OCI-LY3 (cell line): ENCODE results near the gene CFAP20.

Experiments
- CTCF ChIP-seq: fragments of 200-600, 300-600 bp; sonication (generic); IDR thresholded peaks from 2 replicates; pipeline ENCODE4 v1.5.1; 2014; ENCODE audit warnings: antibody characterized with exemption, low read length, low read depth
- EZH2phosphoT487 ChIP-seq: fragments of 200-600 bp; shearing (Covaris generic); IDR thresholded peaks from 2 replicates; pipeline ENCODE4 v1.6.1; 2018; ENCODE audit warnings: antibody characterized with exemption, mixed run types, low read depth

DNA sequence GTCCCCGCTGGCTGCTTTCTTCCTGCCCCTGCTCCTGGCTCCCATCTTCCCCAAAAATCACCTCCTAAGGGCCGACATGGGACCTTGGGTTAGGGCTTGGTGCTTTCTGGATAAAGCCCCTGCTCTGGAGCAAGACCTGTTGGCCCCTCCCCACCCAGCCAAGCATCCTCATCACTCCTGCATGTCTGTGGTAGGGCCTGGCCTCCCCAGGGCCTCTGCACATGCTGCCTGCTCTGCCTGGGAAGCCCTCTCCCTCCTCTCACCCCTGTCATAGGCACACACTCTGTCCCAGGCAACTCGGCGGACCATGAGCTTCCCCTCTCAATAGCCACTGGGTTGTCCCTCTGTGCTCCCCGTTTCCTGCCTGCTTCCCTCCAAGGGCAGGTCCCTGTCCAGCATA lies 35.2 kb downstream of the CFAP20 start:
- no peak for TF ChIP-seq CTCF
- TF ChIP-seq EZH2phosphoT487 = no peak
